Fibroblast of lung (primary cell): ENCODE data around the gene STOML3. TPM values are rescaled to one million over a fixed set of nuclear protein-coding genes. Genes with fewer than 3 reads are reported as not detected.

Source experiments
- DNase-seq, 2 donors: peaks; one replicate each; pipeline versions ENCODE4 v3.0.0 to v3.0.0-alpha.2; 2010; ENCODE audit warnings: low read depth in 2 of 2
- H2AFZ ChIP-seq: 2 replicates; pipeline ENCODE4 v1.5.1; 2012; ENCODE audit warnings: low read length, control low read depth, inconsistent platforms
- H3K27ac ChIP-seq: 2 replicates; pipeline ENCODE4 v1.5.1; 2011; ENCODE audit warnings: low read length, control low read depth; ENCODE audit not compliant: insufficient read depth
- H3K27me3 ChIP-seq: 2 replicates; pipeline ENCODE4 v1.5.1; 2011; ENCODE audit warnings: mild to moderate bottlenecking, low read length; ENCODE audit not compliant: control insufficient read depth, insufficient read depth
- H3K36me3 ChIP-seq: 2 replicates; pipeline ENCODE4 v1.5.1; 2011; ENCODE audit warnings: low read length; ENCODE audit not compliant: control insufficient read depth, insufficient read depth
- H3K4me1 ChIP-seq: 2 replicates; pipeline ENCODE4 v1.5.1; 2011; ENCODE audit warnings: low read length; ENCODE audit not compliant: control insufficient read depth, insufficient read depth; ENCODE audit errors: extremely low read depth
- H3K4me2 ChIP-seq: 2 replicates; pipeline ENCODE4 v1.5.1; 2011; ENCODE audit warnings: low read length, control low read depth; ENCODE audit not compliant: insufficient read depth; ENCODE audit errors: extremely low read depth
- H3K4me3 ChIP-seq, 4 experiments: fragments of 200-600 bp in 1 of 4; sonication (generic) in 1 of 4; replicated peaks in 1 of 4; 2 replicates each; pipeline ENCODE4 v1.5.1; 2011 to 2016; ENCODE audit warnings: low read length in 4 of 4, low read depth in 3 of 4, mild to moderate bottlenecking in 3 of 4, control low read depth in 2 of 4, inconsistent platforms in 1 of 4, mixed read lengths in 1 of 4; ENCODE audit not compliant: insufficient read depth in 1 of 4; ENCODE audit errors: control extremely low read depth in 1 of 4
- H3K79me2 ChIP-seq: 2 replicates; pipeline ENCODE4 v1.5.1; 2012; ENCODE audit warnings: mild to moderate bottlenecking, low read length, inconsistent platforms; ENCODE audit not compliant: control insufficient read depth, insufficient read depth
- H3K9ac ChIP-seq: 2 replicates; pipeline ENCODE4 v1.5.1; 2011; ENCODE audit warnings: mild to moderate bottlenecking, low read length, control low read depth; ENCODE audit not compliant: insufficient read depth
- H3K9me3 ChIP-seq: 2 replicates; pipeline ENCODE4 v1.5.1; 2012; ENCODE audit warnings: low read depth, low read length; ENCODE audit not compliant: control insufficient read depth, insufficient read depth
- H4K20me1 ChIP-seq: 2 replicates; pipeline ENCODE4 v1.5.1; 2011; ENCODE audit warnings: low read length; ENCODE audit not compliant: control insufficient read depth, insufficient read depth; ENCODE audit errors: extremely low read depth
- EZH2 ChIP-seq: IDR thresholded peaks from 2 replicates; pipeline ENCODE4 v1.5.1; 2012; ENCODE audit warnings: low read length, control low read depth, mild to moderate bottlenecking; ENCODE audit errors: missing control alignments
- polyA plus RNA-seq, 2 donors: library from polyadenylated mRNA; depleted of rRNA in 1 of 2; stranded (reverse) in 1 of 2; unstranded in 1 of 2; fragments of >200 nt; gene quantifications; 2 replicates each; pipeline ENCODE4 v1.2.1, GENCODE V29; 2011 to 2012; ENCODE audit warnings: missing spikeins in 1 of 2
- total RNA-seq: library from RNA; depleted of rRNA; stranded (reverse); fragments of >200 nt; gene quantifications from 2 replicates; pipeline ENCODE4 v1.2.1, GENCODE V29; 2014
- TF ChIP-seq, protein P1 (sequence below), 2 donors: IDR thresholded peaks in 1 of 2; conservative IDR thresholded peaks in 1 of 2; 1 replicate in 1 of 2; 2 replicates in 1 of 2; pipeline ENCODE4 v1.5.1; 2011 to 2012; ENCODE audit warnings: low read length in 2 of 2, control low read depth in 1 of 2, inconsistent platforms in 1 of 2, low read depth in 1 of 2, mild to moderate bottlenecking in 1 of 2

The STOML3 gene
- total and polyA plus RNA-seq, 2 donors (not counting 1 experiment from before 2014, with no cell fraction given), result not detected

GRCh38 chr13:38921081-38921480, 69.5 kb downstream of the STOML3 start:
- no peaks in the 10 kb centered on the region for H3K27me3 ChIP-seq
- no peak overlapping the region for H2AFZ ChIP-seq
- H3K36me3 ChIP-seq, result no peaks in the 10 kb centered on the region
- H3K4me2 ChIP-seq, result no peak overlapping the region
- H3K27ac ChIP-seq, result no peak overlapping the region
- H3K4me3 ChIP-seq, result no peak overlapping the region
- no peaks in the 10 kb centered on the region for H3K79me2 ChIP-seq
- no peak for DNase-seq
- no peaks in the 10 kb centered on the region for H3K4me1 ChIP-seq
- H4K20me1 ChIP-seq, result no peaks in the 10 kb centered on the region
- no peak overlapping the region for H3K9ac ChIP-seq
- H3K9me3 ChIP-seq, result no peaks in the 10 kb centered on the region
- TF ChIP-seq EZH2, result no peak
- TF ChIP-seq, protein P1, sequence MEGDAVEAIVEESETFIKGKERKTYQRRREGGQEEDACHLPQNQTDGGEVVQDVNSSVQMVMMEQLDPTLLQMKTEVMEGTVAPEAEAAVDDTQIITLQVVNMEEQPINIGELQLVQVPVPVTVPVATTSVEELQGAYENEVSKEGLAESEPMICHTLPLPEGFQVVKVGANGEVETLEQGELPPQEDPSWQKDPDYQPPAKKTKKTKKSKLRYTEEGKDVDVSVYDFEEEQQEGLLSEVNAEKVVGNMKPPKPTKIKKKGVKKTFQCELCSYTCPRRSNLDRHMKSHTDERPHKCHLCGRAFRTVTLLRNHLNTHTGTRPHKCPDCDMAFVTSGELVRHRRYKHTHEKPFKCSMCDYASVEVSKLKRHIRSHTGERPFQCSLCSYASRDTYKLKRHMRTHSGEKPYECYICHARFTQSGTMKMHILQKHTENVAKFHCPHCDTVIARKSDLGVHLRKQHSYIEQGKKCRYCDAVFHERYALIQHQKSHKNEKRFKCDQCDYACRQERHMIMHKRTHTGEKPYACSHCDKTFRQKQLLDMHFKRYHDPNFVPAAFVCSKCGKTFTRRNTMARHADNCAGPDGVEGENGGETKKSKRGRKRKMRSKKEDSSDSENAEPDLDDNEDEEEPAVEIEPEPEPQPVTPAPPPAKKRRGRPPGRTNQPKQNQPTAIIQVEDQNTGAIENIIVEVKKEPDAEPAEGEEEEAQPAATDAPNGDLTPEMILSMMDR (conservative IDR thresholded peaks at IDR 0.05 in 1 of 2, IDR thresholded peaks at IDR 0.05 in 1 of 2; ENCODE audit: low read depth in 1 of 2, low read length in 2 of 2), result no peak

Other genes starting within 250 kb of the STOML3 start
- gene PROSER1, start 47.3 kb upstream of the STOML3 start, total RNA-seq, result 7.4 and 13.9 TPM in 2 replicates
- gene PROSER1, start 47.3 kb upstream of the STOML3 start, polyA plus RNA-seq, result 9.5 and 13.7 TPM in 2 replicates
- 21.6 and 24.3 TPM in 2 replicates for gene NHLRC3, start 47.6 kb upstream of the STOML3 start, total RNA-seq
- gene NHLRC3, start 47.6 kb upstream of the STOML3 start, polyA plus RNA-seq, result 7.5 and 9.8 TPM in 2 replicates